ENCODE data around the gene BABAM2.

BABAM2 gene

DNA sequence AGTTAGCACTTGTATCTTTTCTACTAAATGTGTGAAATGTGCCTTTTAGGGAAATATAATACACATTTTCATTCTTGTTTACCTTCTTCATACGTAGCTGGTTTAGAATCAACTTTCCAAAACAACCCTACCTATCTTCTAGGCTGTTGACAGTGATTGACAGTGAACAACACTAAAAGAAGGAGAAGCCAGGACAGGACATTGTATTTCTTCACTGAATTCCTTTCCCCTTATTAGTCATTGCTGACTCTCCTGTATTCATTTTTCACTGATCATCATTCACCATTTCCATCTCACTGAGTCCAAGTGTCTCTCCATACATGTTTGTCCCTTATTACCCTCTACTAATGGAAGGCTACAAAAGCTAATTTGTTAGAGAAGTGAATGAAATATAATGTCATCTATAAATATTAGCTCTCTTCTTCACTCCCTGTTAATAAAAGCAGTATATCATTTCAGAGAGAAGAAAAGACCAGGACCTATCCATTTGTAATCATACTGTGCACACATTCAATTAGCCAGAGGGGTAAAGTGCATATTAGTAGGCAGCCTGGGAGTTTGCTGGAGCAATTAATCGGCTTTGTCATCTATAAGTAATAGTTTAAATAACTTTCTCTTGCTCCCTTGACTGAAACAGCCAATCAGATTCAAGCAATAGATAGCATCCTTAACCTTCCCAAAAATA, 309.6 kb downstream of the BABAM2 start:
- no peak for DNase-seq (ENCODE audit: low read depth in 3 of 3)

DNA sequence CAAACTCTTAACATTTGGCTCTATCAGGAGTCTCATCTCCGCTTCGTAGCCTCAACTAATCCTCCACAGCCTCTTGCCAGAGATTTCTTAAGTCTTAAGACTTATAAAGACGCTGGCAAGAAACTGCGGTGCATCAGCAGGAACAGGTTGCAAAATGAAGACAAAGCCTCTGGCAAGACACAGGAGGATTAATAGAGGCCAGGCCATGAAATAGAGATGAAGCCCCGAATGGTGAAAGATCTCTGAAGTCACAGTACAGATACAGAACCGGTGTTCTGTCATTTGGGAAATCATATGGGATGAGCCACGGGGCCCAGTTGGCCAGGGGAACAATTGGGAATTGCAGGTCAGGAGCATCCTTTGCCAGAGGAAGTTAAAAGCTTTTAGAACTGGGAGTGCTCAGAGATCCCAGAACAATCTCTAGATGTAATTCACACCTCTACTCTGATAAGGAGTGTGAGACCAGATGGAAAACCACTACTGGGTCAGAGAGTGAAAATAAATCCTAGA, 311.2 kb downstream of the BABAM2 start:
- no peak for DNase-seq (ENCODE audit: low read depth in 3 of 3)

DNA sequence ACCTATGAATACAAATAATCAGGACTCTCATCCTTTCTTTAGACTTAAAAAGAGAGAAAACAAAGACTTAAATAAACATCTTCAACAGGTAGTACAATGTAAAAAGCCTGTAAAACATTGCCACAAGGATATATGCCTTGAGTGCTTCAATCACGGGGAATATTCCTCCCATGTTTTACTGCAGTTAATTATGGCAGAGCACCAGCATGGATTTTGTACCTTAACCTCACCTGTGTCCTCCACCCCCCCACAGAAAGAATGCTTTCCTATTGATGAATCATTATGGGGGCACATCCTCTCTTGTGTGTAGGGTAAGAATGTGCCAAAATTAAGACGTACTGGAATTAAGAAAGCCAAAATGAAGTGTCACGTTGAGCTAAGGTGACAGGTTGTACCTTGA, 312.2 kb downstream of the BABAM2 start:
- DNase-seq (ENCODE audit: low read depth in 3 of 3) = no peak

DNA sequence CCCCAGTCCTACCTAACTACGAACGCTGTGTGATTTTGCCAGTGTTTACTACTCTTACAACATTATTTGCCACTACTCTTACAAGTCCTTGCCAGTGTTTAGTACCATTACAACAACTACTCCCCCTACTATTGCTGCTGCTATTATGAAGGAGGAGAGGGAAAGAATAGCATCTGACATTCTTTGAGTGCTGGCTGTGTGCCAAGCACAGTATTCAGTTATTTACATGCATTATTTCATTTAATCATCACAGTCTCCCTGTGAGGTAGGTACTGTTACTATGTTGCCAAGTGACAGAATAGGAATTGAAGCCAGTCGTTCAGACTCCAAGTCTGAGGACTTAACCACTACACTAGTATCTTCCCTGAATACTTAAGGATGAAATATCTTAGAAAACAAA, 316.2 kb downstream of the BABAM2 start:
- no peak for DNase-seq (ENCODE audit: low read depth in 3 of 3)

DNA sequence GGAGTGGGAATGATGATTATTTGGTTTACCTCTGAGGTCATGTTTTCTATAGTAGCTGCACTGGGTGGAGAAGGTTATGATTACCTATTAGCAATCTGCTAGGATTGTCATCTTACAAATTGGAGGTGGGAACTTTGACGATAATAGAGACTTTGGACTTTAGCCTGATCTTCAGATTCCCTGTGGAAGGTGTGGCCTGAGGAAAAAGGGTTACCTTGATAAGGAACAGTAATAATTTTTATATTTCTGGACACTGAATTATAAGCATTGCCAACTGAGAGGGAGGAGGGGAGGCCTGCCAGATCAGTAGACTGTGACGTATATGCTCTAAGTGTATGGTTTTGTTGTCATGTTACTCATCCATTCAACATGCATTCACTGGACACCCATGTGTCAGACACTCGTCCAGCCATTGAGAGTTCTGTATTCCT, 318.7 kb downstream of the BABAM2 start:
- no peak for DNase-seq (ENCODE audit: low read depth in 3 of 3)

DNA sequence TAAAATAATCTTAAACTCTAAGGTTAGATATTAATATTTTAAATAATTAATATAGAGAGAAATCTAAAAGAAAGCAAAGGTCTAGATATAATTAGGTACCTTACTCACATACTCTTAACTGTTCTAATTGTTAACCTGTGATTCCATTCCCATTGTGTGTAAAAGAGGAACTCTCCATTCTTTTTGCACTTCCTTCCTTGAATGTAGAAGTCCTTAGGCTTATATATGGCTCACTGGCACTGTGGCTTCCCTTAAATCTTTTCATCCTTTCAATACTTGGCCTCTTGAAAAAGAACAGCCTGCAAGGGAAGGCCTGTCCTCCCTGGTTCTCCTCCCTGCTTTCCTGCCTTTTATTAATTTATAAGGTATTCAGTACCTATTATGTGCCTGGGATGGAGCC, 319.3 kb downstream of the BABAM2 start:
- no peak for DNase-seq (ENCODE audit: low read depth in 3 of 3)

DNA sequence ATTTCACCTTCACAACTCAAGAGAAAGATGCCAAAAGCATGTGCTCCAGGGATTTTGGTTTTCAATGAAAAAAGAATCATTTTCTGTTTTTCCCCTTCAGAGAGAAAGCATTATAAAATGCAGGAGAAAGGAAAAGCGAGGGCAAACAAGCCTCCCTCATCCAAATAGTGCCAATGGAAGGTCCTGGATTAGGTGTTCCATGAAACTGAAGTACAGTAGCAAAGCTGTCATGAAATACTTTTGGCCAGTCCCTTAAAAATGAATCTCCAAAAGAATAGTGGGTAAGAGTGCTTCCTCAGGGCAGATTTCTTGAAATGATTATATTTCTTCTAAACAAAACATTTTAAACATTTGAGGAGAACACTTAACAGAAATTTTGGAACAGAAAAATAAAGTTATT, 320.0 kb downstream of the BABAM2 start:
- no peak for DNase-seq (ENCODE audit: low read depth in 3 of 3)

DNA sequence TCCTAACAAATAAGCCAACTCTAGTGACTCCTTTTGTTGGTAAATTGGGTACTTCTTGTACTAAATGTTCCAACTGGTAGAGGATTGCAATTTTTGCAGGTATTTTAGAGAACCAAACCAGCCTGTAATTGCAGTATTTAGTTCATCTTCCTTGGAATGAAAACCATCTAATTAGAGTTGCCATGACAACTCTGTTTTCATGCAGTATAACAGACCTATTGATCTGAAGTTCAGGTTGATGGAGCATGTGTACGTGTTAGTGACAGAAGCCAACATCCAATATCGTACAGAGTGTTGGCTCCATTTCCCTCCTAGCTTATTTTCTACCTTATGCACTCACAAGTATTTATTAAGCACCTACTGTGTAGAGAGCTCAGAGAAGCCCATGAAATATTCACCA, 325.8 kb downstream of the BABAM2 start:
- DNase-seq (ENCODE audit: low read depth in 3 of 3) = no peak

DNA sequence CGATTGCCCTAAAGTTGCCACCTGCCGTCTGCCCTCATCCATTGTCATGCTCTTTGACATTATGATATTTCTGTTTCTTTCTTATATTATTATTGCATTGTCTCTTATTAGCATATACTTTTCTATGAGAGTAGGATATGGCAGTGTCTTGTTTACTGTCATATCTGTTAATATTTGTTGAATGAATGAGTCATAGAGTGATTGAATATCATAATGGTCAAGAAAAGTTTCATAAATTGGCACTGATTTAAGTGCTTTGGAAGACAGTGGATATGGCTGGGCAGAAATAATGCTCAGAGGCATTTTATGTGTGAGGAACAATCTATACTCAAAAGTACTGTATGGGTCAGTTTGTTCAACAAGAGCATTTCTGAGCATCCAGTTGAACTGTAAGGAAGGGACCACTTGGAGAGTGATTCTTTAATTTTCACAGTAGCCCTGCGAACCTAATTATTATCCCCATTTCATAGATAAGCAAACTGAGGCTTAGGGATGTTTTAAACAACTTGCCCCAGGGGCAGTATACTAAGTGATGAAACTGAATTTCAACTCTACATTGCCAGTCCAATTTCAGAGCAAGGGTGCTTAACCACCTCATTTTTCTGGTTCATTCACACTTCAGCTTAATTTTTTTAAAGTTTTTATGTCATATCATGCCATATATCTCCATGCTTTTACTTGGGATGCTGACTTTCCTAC, 326.7 kb downstream of the BABAM2 start:
- DNase-seq (ENCODE audit: low read depth in 3 of 3) = no peak

DNA sequence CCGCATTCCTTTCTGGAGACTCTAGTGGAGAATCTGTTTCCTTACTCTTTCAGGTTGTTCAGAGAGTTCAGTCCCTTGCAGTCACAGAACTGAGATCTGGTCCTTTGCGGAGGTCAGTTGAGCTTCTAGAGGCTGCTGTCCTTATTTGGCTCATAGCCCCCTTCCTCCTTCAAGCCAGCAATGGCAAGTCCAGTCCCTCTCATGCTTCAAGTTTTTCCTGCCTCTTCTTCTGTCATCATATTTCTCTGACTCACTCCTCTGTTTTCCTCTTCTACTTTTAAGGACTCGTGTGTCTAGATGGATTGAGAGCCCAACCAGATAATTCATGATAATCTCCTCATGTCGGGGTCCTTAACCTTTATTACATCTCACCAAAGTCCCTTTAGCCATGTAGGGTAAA, 328.6 kb downstream of the BABAM2 start:
- no peak for DNase-seq (ENCODE audit: low read depth in 3 of 3)

DNA sequence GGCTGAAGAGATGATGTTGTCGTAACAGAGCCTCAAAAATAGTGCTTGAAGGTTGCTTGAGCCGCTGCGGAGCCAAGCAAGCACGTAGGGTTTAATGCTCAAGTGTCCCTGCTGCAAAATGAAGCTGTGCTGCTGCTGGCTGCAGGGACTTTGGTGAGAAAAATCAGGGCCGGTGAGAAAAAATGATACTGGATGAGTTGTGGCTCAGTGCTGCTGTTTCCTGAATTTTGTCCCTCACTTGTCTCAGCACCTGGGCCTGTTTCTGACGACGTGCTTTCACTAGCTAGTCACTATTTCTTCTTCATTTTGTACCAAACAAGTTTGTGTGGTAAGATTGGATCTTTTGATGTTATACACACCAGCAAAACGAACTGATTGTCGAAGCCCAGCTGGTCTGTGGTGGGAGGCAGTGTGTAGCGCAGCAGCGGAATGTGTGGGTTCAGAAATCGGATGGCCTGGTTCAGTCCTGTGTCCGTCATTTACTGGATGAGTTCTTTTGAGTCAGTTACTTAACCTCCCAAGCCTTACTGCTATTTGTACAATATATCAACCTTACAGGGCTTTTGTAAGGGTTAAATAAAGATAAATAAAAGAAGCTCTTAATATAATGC, 329.3 kb downstream of the BABAM2 start:
- no peak for DNase-seq (ENCODE audit: low read depth in 3 of 3)

DNA sequence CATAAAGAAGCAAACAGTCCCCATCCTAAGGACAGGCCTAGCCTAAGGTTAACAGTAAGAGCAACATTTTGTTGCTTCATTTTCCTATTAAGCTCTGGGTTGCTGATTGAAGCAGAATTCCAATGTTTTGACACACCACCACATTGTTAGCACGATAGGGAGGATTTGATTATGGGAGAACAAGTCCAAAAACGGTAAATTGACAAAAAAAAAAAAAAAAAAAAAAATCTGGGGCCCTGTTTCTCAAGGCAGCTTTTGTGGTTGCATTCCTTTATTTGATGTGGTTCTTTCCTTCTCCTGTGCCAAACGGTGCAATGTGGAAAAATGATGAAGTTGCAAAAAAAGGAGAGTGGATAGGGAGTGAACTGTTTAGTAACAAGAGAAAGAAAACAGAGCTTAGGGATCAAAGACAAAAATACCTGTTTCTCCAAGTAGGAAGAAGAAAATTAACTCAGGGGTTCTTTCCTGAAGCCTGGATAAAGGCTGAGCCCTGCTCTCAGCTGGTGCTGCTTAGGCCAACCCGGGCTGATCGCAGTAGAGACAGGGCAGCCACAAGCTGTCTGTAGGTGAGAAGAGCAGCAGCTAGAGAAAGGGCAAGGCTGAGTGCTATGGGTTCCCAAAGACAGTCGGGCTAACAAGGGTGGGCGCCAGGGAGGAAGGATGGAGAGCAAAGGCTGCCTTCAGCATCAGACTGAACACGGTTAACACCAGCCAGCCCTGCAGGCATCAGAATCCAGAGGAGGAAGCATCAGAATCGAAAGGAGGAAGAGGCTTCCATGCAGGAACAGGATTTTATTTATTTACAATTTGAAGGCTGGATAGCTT, 334.3 kb downstream of the BABAM2 start:
- no peak for DNase-seq (ENCODE audit: low read depth in 3 of 3)

DNA sequence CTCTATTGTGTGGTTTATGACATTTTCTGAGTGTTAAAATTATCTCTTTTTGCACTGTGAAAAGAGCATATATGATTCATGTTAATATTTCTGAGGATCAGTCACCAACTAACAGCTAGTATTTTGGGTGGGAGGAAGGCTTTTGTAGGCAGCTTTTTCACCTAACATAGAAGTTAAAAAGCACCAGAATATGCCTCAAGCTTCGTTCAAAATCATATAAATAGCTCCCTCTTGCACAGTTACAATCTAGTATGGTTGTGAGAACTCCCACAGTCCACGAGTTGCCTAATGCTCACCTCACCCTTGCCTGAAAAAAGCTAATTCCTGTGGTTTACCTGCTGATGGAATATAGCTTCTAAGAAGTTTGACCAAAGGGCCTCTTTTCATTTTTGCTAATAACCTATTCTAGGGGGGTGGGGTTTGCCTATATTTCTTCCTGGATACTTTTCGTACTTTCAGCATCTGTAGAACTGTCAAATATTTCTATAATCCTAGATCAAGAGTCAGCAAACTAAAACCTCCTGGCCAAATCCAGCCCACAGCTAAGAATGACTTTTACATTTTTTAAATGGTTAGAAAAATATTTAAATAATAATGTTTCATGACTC, 335.0 kb downstream of the BABAM2 start:
- DNase-seq (ENCODE audit: low read depth in 3 of 3) = no peak

DNA sequence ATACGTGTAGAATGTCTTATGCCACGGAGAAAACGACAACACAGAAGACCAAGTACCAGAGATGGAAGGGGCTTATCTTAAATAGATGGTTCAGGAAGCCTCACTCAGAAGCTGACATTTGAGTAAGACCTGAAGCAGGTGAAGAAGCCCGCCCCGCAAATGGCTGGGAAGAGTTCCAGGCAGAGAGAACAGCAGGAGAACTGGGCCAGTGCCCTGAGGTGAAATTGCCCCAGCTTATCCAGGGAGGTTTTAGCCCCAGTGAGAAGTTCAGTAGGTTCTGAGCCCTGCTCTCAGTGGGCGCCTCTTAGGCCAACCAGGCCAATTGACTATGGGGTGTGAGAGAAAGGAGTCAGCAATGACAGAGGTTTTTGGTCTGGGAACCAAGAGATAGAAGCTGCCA, 336.0 kb downstream of the BABAM2 start:
- no peak for DNase-seq (ENCODE audit: low read depth in 3 of 3)

DNA sequence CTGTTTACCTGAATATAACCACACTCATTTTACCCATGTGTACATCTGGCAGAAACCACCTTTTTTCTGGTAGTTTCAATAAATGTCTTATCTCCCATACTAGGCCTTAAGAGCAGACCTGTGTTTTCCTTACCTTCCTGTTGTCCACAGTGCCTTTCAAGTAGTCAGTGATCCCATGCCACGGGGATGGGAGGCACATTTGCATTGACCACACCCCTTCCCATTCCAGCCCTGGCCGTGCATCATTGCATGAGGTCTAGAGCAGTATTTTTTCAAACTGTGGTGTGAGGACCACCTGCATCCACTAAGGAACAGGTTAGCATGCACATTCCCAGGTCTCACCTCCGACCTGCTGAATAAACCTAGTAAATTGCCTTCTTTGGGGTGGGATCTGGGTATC, 337.0 kb downstream of the BABAM2 start:
- DNase-seq (ENCODE audit: low read depth in 3 of 3) = no peak

DNA sequence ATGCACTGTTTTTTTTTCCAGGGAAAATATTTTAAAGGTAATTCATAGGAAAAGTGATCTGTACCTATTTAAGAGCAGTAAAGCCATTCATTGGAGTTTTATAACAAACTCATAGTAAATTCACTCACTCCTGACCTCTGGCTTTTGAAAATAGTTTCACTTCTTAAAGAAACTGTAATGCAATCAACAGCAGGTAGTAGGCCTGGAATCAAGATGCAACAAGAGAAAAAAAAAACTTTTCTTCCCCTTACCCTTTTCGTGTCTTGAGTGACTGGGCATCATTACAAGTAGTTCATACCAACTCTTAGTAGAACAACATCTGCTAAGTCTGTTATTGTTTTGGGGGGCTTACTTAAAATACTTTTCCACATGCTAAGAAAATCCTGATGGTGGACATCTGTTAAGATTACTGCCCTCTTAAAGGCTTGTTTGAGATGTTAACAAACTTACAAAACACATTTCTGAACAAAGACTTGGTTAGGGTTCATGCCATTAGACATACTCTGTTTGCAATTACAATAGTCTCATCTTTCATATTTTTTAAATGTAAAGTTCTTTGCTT, 338.0 kb downstream of the BABAM2 start:
- DNase-seq (ENCODE audit: low read depth in 3 of 3) = no peak

DNA sequence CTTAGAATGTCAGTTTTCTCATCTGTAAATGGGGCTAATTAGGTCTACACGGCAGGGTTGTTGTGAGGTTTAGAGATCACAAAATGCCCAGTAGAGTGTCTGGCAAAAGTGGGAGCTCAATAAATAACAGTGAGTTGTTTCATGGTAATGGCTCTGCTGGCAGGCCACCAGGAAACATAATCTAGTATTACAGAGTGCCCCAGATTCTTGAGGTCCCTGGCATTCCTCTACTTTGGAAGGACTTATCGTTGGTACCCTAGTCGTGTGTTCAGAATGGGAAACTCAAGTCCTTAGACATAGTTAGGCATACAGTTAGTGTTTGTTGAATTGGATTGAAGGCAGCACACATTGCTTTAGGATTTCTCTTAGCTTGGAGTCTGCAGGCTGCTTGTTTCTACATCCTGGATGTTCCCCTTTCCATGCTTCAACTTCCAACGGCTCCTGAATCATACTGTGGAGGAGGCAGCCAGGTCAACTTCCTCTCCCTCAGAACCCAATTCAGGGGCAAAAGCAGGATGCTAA, 340.6 kb downstream of the BABAM2 start:
- no peak for DNase-seq (ENCODE audit: low read depth in 3 of 3)

DNA sequence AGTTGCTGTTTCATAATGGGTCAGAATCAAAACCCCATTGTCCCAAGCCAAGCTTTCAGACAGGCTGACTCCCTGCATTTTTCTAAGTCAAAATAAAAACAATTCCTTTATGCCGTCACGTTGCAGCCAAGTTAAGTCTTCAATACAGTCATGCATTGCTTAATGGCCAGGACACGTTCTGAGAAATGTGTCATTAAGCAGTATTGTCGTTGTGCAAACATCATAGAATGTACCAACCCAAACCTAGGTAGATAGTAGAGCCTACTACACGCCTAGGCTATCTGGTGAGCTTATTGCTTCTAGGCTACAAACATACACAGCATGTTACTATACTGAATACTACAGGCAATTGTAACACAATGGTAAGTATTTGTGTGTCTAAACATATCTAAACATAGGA, 341.8 kb downstream of the BABAM2 start:
- no peak for DNase-seq (ENCODE audit: low read depth in 3 of 3)

DNA sequence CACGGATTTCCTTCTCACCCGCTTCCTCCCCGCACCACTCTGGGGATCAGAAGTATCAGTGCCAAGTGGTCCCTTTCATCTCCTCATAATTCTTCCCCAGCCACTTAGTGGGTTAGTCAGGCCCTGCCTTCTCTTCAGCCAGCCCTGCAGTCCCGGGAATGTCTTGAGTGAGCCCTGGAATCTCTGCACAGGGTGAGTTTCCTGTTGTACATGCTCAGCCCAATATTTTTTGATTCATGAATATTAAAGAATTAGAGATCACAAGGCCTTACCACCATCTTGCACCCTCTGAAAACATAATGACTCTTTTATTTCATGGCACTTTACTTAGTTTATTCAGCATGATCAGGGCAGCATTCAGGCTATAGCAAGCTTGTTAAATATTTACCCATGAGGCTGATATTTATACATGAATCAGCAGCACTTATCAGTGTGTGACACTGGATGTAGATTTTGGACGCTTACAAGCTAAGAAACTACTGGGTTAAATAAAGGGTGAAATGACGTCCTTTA, 342.7 kb downstream of the BABAM2 start:
- DNase-seq (ENCODE audit: low read depth in 3 of 3) = no peak

DNA sequence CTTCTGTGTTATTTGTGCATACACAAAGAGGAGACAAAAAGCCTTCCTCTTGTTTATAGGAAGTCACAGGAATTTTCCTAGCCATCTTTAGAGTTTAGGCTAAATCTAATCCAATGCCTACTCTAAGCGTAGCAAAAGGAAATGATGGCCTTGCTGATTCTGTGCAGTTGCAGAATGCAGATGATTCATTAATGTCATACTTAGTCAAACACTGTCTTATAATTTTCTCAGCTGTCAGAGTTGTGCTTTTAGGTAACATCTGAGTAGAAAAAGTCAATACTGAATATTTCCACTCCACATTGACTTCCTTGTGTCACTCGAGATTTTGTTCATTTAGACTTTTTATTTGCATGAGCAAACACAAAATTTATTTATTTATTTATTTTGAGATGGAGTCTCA, 344.3 kb downstream of the BABAM2 start:
- DNase-seq (ENCODE audit: low read depth in 3 of 3) = no peak

DNA sequence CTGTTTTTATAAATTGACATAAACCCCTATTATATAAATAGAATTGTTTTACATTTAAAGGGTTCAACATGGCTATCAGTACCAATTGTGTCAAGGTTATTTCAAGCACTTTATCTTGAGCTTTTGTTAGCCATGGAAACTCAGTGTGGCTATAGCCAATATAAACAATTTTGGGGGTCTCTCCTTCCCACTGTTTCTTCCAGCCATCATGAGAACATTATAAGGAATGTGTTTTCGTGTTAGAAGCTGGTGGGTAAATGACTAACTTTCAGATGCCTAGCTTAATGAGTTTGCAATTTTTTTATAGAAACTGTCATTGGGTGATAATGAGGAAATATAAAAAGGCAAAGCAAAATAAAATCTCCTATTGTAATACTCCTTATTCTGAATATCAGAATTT, 348.7 kb downstream of the BABAM2 start:
- no peak for DNase-seq (ENCODE audit: low read depth in 3 of 3)
